ENCODE data around the gene GSN. TPM values are rescaled to one million over a fixed set of nuclear protein-coding genes. Genes with fewer than 3 reads are reported as not detected.

GSN gene
- total RNA-seq, 1 experiment from 2014 or later, result 21.9 TPM

GRCh38 chr9:121354762-121355161 is 86.8 kb downstream of the GSN start:
- Mint-ChIP-seq H3K27me3 (ENCODE audit: insufficient read depth, unreplicated experiment) (no peaks in the 10 kb centered on the region), H3K36me3 (ENCODE audit: insufficient read depth, unreplicated experiment) (peaks cover 95% of the 10 kb centered on the region), H3K27ac (ENCODE audit: low read depth, unreplicated experiment) (no peak overlapping the region), H3K4me1 (ENCODE audit: insufficient read depth, unreplicated experiment) (peaks cover 68% of the 10 kb centered on the region), H3K4me3 (ENCODE audit: unreplicated experiment) (no peak overlapping the region), H3K9me3 (ENCODE audit: unreplicated experiment) (no peaks in the 10 kb centered on the region)
- no peak for DNase-seq (ENCODE audit: unreplicated experiment)
- CTCF ChIA-PET, result interaction anchor here (1.0 to 2.3 kb wide), 6 partner anchors 16 to 142 kb away, joined by 3 to 12 read pairs (median 4); no protein-coding TSS in a partner anchor
- no peak for TF ChIP-seq CTCF (IDR thresholded peaks at IDR 0.05; ENCODE audit: unreplicated experiment)
- no TSS peak for BruUV-seq (replicated peaks)
- intact Hi-C loops (cut with micrococcal nuclease), result no loop called here
- POLR2A ChIA-PET, result interaction anchor here (0.6 to 1.6 kb wide), 3 partner anchors 18 to 1866 kb away, joined by 3 to 4 read pairs (median 3); partner anchors contain the start of gene GSN

GRCh38 chr9:121357011-121357410 is 89.0 kb downstream of the GSN start:
- no peak for TF ChIP-seq CTCF (IDR thresholded peaks at IDR 0.05; ENCODE audit: unreplicated experiment)
- Mint-ChIP-seq H3K4me1 (ENCODE audit: insufficient read depth, unreplicated experiment) (peaks cover 51% of the 10 kb centered on the region), H3K36me3 (ENCODE audit: insufficient read depth, unreplicated experiment) (peaks cover 86% of the 10 kb centered on the region), H3K4me3 (ENCODE audit: unreplicated experiment) (peak overlapping the region; percentile 49), H3K27me3 (ENCODE audit: insufficient read depth, unreplicated experiment) (no peaks in the 10 kb centered on the region), H3K9me3 (ENCODE audit: unreplicated experiment) (no peaks in the 10 kb centered on the region), H3K27ac (ENCODE audit: low read depth, unreplicated experiment) (peak overlapping the region; percentile 93)
- CTCF ChIA-PET, result interaction anchor here (0.7 to 3.9 kb wide), 5 partner anchors 19 to 364 kb away, joined by 3 to 34 read pairs (median 5); no protein-coding TSS in a partner anchor
- no TSS peak for BruUV-seq (replicated peaks)
- POLR2A ChIA-PET, result interaction anchor here (1.0 to 3.6 kb wide), 9 partner anchors 12 to 75 kb away, joined by 3 to 19 read pairs (median 4); no protein-coding TSS in a partner anchor
- intact Hi-C loops (cut with micrococcal nuclease), result no loop called here
- DNase-seq (ENCODE audit: unreplicated experiment), result no peak

- H3K27ac Mint-ChIP-seq (ENCODE audit: low read depth, unreplicated experiment), result peak overlapping the region; percentile 86
Measured at GRCh38 chr9:121358751-121359150, 90.8 kb downstream of the GSN start.

More at GRCh38 chr9:121358751-121359150, 90.8 kb downstream of the GSN start:
- H3K4me3 Mint-ChIP-seq (ENCODE audit: unreplicated experiment), result no peak overlapping the region
- no peaks in the 10 kb centered on the region for H3K9me3 Mint-ChIP-seq (ENCODE audit: unreplicated experiment)
- BruUV-seq (replicated peaks), result no TSS peak
- H3K36me3 Mint-ChIP-seq (ENCODE audit: insufficient read depth, unreplicated experiment), result peaks cover 80% of the 10 kb centered on the region
- intact Hi-C loops (cut with micrococcal nuclease), result no loop called here
- H3K27me3 Mint-ChIP-seq (ENCODE audit: insufficient read depth, unreplicated experiment), result no peaks in the 10 kb centered on the region
- H3K4me1 Mint-ChIP-seq (ENCODE audit: insufficient read depth, unreplicated experiment), result peaks cover 56% of the 10 kb centered on the region
- no peak for DNase-seq (ENCODE audit: unreplicated experiment)
- POLR2A ChIA-PET, result interaction anchor here (1.0 to 3.6 kb wide), 6 partner anchors 10 to 237 kb away, joined by 3 to 19 read pairs (median 6); no protein-coding TSS in a partner anchor
- TF ChIP-seq CTCF (IDR thresholded peaks at IDR 0.05; ENCODE audit: unreplicated experiment), result no peak
- CTCF ChIA-PET, result interaction anchor here (0.7 to 3.9 kb wide), 3 partner anchors 39 to 80 kb away, joined by 3 to 34 read pairs (median 4); no protein-coding TSS in a partner anchor

Measured in MCF 10A (cell line).